ENCODE results near the gene ENAM.

ENAM gene

GRCh38 chr4:70651864-70652506 lies 23.4 kb downstream of the ENAM start:
- no peak overlapping the region for H3K4ac ChIP-seq (ENCODE audit: low read depth, low read length)
- no peak overlapping the region for H2BK12ac ChIP-seq (ENCODE audit: low read length)
- no peaks in the 10 kb centered on the region for H3K36me3 ChIP-seq (ENCODE audit: control insufficient read depth in 1 of 2, insufficient read depth in 2 of 2, low read length in 2 of 2)
- H2AFZ ChIP-seq (ENCODE audit: insufficient read depth, low read length, poor library complexity), result no peak overlapping the region
- H3K27ac ChIP-seq (ENCODE audit: low read depth, low read length), result no peak overlapping the region
- H3K4me1 ChIP-seq (ENCODE audit: control insufficient read depth in 1 of 2, insufficient read depth in 2 of 2, low read length in 2 of 2), result no peaks in the 10 kb centered on the region
- H3K18ac ChIP-seq (ENCODE audit: low read length), result no peak overlapping the region
- H3K79me2 ChIP-seq (ENCODE audit: control insufficient read depth, insufficient read depth, low read length, poor library complexity), result no peaks in the 10 kb centered on the region
- no peaks in the 10 kb centered on the region for H3K79me1 ChIP-seq (ENCODE audit: low read length)
- H3K4me3 ChIP-seq (ENCODE audit: low read depth, low read length), result no peak overlapping the region
- H3K4me2 ChIP-seq (ENCODE audit: low read length), result no peak overlapping the region
- WGBS (ENCODE audit: extremely low coverage, insufficient coverage, insufficient read length), result no CpG with 5 or more reads among the region's 4 CpGs
- no peaks in the 10 kb centered on the region for H3K9me3 ChIP-seq (ENCODE audit: insufficient read depth, low read depth, low read length)
- no peak overlapping the region for H3K9ac ChIP-seq (ENCODE audit: low read length)
- no peak overlapping the region for H4K91ac ChIP-seq (ENCODE audit: low read depth, low read length)
- no peak overlapping the region for H4K8ac ChIP-seq (ENCODE audit: low read depth, low read length)
- peak in 1 of 2 donors; percentile 68 for DNase-seq
- H3K23ac ChIP-seq (ENCODE audit: low read length), result no peak overlapping the region
- H2BK120ac ChIP-seq (ENCODE audit: insufficient read depth, low read length, poor library complexity), result no peak overlapping the region
- H2AK5ac ChIP-seq (ENCODE audit: low read length), result no peak overlapping the region
- H4K12ac ChIP-seq (ENCODE audit: low read depth, low read length), result no peak overlapping the region
- no peak overlapping the region for H2BK5ac ChIP-seq (ENCODE audit: low read depth, low read length, poor library complexity)
- no peak overlapping the region for H3K14ac ChIP-seq (ENCODE audit: low read length)
- no peaks in the 10 kb centered on the region for H3K27me3 ChIP-seq (ENCODE audit: insufficient read depth, low read length)

GRCh38 chr4:70654605-70655011 lies 26.1 kb downstream of the ENAM start:
- no peaks in the 10 kb centered on the region for H3K27me3 ChIP-seq (ENCODE audit: insufficient read depth, low read length)
- H3K79me2 ChIP-seq (ENCODE audit: control insufficient read depth, insufficient read depth, low read length, poor library complexity), result no peaks in the 10 kb centered on the region
- no peak overlapping the region for H3K23ac ChIP-seq (ENCODE audit: low read length)
- no peak overlapping the region for H3K27ac ChIP-seq (ENCODE audit: low read depth, low read length)
- no peak overlapping the region for H2AFZ ChIP-seq (ENCODE audit: insufficient read depth, low read length, poor library complexity)
- H4K12ac ChIP-seq (ENCODE audit: low read depth, low read length), result no peak overlapping the region
- no peak for DNase-seq
- H3K18ac ChIP-seq (ENCODE audit: low read length), result no peak overlapping the region
- H2AK5ac ChIP-seq (ENCODE audit: low read length), result no peak overlapping the region
- no peak overlapping the region for H2BK120ac ChIP-seq (ENCODE audit: insufficient read depth, low read length, poor library complexity)
- H3K9me3 ChIP-seq (ENCODE audit: insufficient read depth, low read depth, low read length), result no peaks in the 10 kb centered on the region
- no peaks in the 10 kb centered on the region for H3K4me1 ChIP-seq (ENCODE audit: control insufficient read depth in 1 of 2, insufficient read depth in 2 of 2, low read length in 2 of 2)
- no CpG with 5 or more reads among the region's 5 CpGs for WGBS (ENCODE audit: extremely low coverage, insufficient coverage, insufficient read length)
- H2BK5ac ChIP-seq (ENCODE audit: low read depth, low read length, poor library complexity), result no peak overlapping the region
- no peak overlapping the region for H3K14ac ChIP-seq (ENCODE audit: low read length)
- H3K36me3 ChIP-seq (ENCODE audit: control insufficient read depth in 1 of 2, insufficient read depth in 2 of 2, low read length in 2 of 2), result no peaks in the 10 kb centered on the region
- H3K4ac ChIP-seq (ENCODE audit: low read depth, low read length), result no peak overlapping the region
- H2BK12ac ChIP-seq (ENCODE audit: low read length), result no peak overlapping the region
- no peak overlapping the region for H4K91ac ChIP-seq (ENCODE audit: low read depth, low read length)
- H3K4me3 ChIP-seq (ENCODE audit: low read depth, low read length), result no peak overlapping the region
- H3K4me2 ChIP-seq (ENCODE audit: low read length), result no peak overlapping the region
- no peak overlapping the region for H4K8ac ChIP-seq (ENCODE audit: low read depth, low read length)
- no peak overlapping the region for H3K9ac ChIP-seq (ENCODE audit: low read length)
- H3K79me1 ChIP-seq (ENCODE audit: low read length), result no peaks in the 10 kb centered on the region

GRCh38 chr4:70657326-70657725 lies 28.8 kb downstream of the ENAM start:
- no peaks in the 10 kb centered on the region for H3K27me3 ChIP-seq (ENCODE audit: insufficient read depth, low read length)
- no peak overlapping the region for H3K14ac ChIP-seq (ENCODE audit: low read length)
- H3K27ac ChIP-seq (ENCODE audit: low read depth, low read length), result no peak overlapping the region
- H2BK12ac ChIP-seq (ENCODE audit: low read length), result no peak overlapping the region
- H2AFZ ChIP-seq (ENCODE audit: insufficient read depth, low read length, poor library complexity), result no peak overlapping the region
- H3K4me2 ChIP-seq (ENCODE audit: low read length), result no peak overlapping the region
- DNase-seq, result no peak
- H3K9ac ChIP-seq (ENCODE audit: low read length), result no peak overlapping the region
- H3K36me3 ChIP-seq (ENCODE audit: control insufficient read depth in 1 of 2, insufficient read depth in 2 of 2, low read length in 2 of 2), result no peaks in the 10 kb centered on the region
- WGBS (ENCODE audit: extremely low coverage, insufficient coverage, insufficient read length), result no CpG with 5 or more reads among the region's 5 CpGs
- H3K4me3 ChIP-seq (ENCODE audit: low read depth, low read length), result no peak overlapping the region
- no peak overlapping the region for H2BK5ac ChIP-seq (ENCODE audit: low read depth, low read length, poor library complexity)
- H2BK120ac ChIP-seq (ENCODE audit: insufficient read depth, low read length, poor library complexity), result no peak overlapping the region
- H3K18ac ChIP-seq (ENCODE audit: low read length), result no peak overlapping the region
- no peak overlapping the region for H4K8ac ChIP-seq (ENCODE audit: low read depth, low read length)
- H4K12ac ChIP-seq (ENCODE audit: low read depth, low read length), result no peak overlapping the region
- H3K23ac ChIP-seq (ENCODE audit: low read length), result no peak overlapping the region
- H3K9me3 ChIP-seq (ENCODE audit: insufficient read depth, low read depth, low read length), result no peaks in the 10 kb centered on the region
- no peak overlapping the region for H3K4ac ChIP-seq (ENCODE audit: low read depth, low read length)
- H4K91ac ChIP-seq (ENCODE audit: low read depth, low read length), result no peak overlapping the region
- H3K79me1 ChIP-seq (ENCODE audit: low read length), result no peaks in the 10 kb centered on the region
- no peak overlapping the region for H2AK5ac ChIP-seq (ENCODE audit: low read length)
- H3K79me2 ChIP-seq (ENCODE audit: control insufficient read depth, insufficient read depth, low read length, poor library complexity), result no peaks in the 10 kb centered on the region
- H3K4me1 ChIP-seq (ENCODE audit: control insufficient read depth in 1 of 2, insufficient read depth in 2 of 2, low read length in 2 of 2), result no peaks in the 10 kb centered on the region

GRCh38 chr4:70658418-70658817 lies 29.9 kb downstream of the ENAM start:
- no peak overlapping the region for H2AK5ac ChIP-seq (ENCODE audit: low read length)
- no CpG with 5 or more reads among the region's 3 CpGs for WGBS (ENCODE audit: extremely low coverage, insufficient coverage, insufficient read length)
- H2BK5ac ChIP-seq (ENCODE audit: low read depth, low read length, poor library complexity), result no peak overlapping the region

More at GRCh38 chr4:70658418-70658817, 29.9 kb downstream of the ENAM start:
- Histone ChIP-seq H3K4me1 (ENCODE audit: control insufficient read depth in 1 of 2, insufficient read depth in 2 of 2, low read length in 2 of 2) (no peaks in the 10 kb centered on the region), H4K8ac (ENCODE audit: low read depth, low read length) (no peak overlapping the region), H3K4me3 (ENCODE audit: low read depth, low read length) (no peak overlapping the region), H2BK120ac (ENCODE audit: insufficient read depth, low read length, poor library complexity) (no peak overlapping the region), H3K4ac (ENCODE audit: low read depth, low read length) (no peak overlapping the region), H3K79me1 (ENCODE audit: low read length) (no peaks in the 10 kb centered on the region), H3K79me2 (ENCODE audit: control insufficient read depth, insufficient read depth, low read length, poor library complexity) (no peaks in the 10 kb centered on the region), H3K23ac (ENCODE audit: low read length) (no peak overlapping the region), H3K14ac (ENCODE audit: low read length) (no peak overlapping the region), H4K12ac (ENCODE audit: low read depth, low read length) (no peak overlapping the region), H3K9ac (ENCODE audit: low read length) (no peak overlapping the region), H3K9me3 (ENCODE audit: insufficient read depth, low read depth, low read length) (no peaks in the 10 kb centered on the region), H3K4me2 (ENCODE audit: low read length) (no peak overlapping the region), H2AFZ (ENCODE audit: insufficient read depth, low read length, poor library complexity) (no peak overlapping the region), H3K27ac (ENCODE audit: low read depth, low read length) (no peak overlapping the region), H2BK12ac (ENCODE audit: low read length) (no peak overlapping the region), H3K18ac (ENCODE audit: low read length) (no peak overlapping the region), H4K91ac (ENCODE audit: low read depth, low read length) (no peak overlapping the region), H3K36me3 (ENCODE audit: control insufficient read depth in 1 of 2, insufficient read depth in 2 of 2, low read length in 2 of 2) (no peaks in the 10 kb centered on the region), H3K27me3 (ENCODE audit: insufficient read depth, low read length) (no peaks in the 10 kb centered on the region)
- DNase-seq, result no peak
